ENCODE results near the gene CAST.

The CAST gene

DNA sequence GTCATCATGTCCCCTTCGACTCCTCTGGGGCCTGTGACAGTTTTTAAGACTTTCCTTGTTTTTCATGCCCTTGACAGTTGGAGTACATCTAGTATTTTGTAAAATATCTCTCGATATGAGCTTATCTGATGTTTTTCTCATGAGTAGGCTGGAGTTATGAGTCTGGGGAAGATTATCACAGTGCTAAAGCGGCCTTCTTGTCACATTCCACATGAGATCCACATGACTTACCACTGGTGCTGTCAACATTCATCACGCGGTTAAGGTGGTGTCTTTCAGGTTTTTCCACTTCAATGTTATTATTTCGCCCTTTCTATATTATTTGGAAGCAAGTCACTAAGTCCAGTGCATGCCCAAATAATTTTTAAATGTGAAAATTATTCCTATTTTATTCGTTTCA, 17.1 kb upstream of the CAST start:
- TF ChIP-seq CTCF (IDR thresholded peaks at IDR 0.05) = no peak
- no peak for TF ChIP-seq ZFX (IDR thresholded peaks at IDR 0.05; ENCODE audit: borderline replicate concordance)
- no peak overlapping the region for H3K27ac ChIP-seq

GRCh38 chr5:96648023-96648422, 14.2 kb upstream of the CAST start:
- TF ChIP-seq ZFX (IDR thresholded peaks at IDR 0.05; ENCODE audit: borderline replicate concordance) (no peak), CTCF (IDR thresholded peaks at IDR 0.05) (no peak)
- H3K27ac ChIP-seq = no peak overlapping the region

DNA sequence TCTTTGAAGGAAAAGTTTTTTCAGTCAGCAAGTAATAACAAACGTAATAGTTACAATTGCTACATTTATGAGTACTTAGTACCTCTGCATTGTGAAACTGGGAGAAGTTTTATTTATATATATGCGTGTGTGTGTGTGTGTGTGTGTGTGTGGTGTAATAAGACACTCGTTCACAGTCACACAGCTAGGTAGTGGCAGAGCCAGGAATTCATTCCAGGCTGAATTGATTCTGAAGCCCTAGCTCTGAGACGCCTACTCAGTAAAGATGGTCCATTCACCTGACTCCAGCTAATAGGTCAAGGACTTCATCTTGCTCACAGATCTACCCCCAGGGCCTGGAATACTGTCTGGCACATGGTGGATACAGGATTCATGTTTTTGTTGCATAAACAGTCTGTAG, 13.6 kb upstream of the CAST start:
- no peak overlapping the region for H3K27ac ChIP-seq
- no peak for TF ChIP-seq CTCF (IDR thresholded peaks at IDR 0.05)
- no peak for TF ChIP-seq ZFX (IDR thresholded peaks at IDR 0.05; ENCODE audit: borderline replicate concordance)

- TF ChIP-seq CTCF (IDR thresholded peaks at IDR 0.05) (no peak), ZFX (IDR thresholded peaks at IDR 0.05; ENCODE audit: borderline replicate concordance) (no peak)
- no peak overlapping the region for H3K27ac ChIP-seq
These were observed 12.9 kb upstream of the CAST start for GRCh38 chr5:96649251-96649662.

GRCh38 chr5:96649681-96650540, 12.3 kb upstream of the CAST start:
- H3K27ac ChIP-seq = no peak overlapping the region
- TF ChIP-seq CTCF (IDR thresholded peaks at IDR 0.05) (no peak), ZFX (IDR thresholded peaks at IDR 0.05; ENCODE audit: borderline replicate concordance) (no peak)

DNA sequence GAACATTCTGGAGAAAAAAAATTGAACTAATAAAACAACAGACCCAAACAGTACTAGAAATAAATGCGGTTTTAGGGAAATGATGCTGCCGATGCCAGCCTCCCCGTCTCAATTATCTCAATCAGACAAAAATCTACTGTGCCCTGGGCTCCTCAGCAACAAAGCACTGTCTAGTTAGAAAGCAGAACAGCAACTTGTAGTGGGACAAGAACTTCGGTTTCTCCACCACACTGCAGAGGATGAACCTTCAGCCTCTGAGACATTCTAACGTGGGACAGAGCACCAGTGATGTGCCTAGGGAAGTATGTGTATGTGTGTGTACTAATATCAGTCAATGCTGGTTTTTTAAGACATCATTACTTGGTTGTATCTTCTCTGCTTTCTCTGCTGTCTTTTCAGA, 11.1 kb upstream of the CAST start:
- H3K27ac ChIP-seq = no peak overlapping the region
- TF ChIP-seq CTCF (IDR thresholded peaks at IDR 0.05) (no peak), ZFX (IDR thresholded peaks at IDR 0.05; ENCODE audit: borderline replicate concordance) (no peak)

DNA sequence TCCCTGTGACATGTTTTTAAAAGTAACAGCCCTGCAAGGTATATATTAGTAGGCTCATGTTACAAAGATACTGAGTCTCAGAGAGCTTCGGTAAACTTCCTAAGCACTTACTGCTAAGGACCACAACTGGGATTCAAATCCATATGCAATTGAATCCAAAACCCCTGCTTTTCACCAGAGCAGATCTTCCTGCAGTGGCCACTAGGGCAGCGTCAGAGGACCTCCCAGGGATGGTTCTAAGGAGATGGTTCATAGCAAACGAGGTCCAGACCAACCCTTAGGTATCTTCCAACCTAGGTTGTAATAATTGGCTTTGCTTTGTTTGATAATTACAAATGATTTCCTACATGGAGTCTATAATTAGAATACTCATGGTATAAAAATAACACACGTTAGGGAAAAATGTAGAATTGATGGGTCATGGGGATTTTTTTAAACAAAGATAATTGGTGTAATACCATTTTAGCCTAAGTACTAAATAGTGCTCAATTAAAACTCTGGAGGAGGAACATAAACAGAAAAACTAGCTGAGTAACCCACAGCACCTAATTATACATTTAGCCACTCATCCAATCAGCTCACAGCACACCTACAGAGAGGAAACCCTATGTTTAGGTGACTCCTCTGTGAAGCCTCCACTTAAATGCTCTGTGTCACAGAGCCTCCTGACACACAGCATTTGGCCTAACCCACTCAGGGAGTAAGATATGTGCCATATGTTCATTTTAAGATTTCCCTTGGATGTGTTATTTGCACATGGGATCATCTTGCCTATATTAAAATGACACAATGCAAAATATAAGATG, 10.0 kb upstream of the CAST start:
- TF ChIP-seq CTCF (IDR thresholded peaks at IDR 0.05) = peak; percentile 35; the same call in 1 of the 2 replicates
- TF ChIP-seq ZFX (IDR thresholded peaks at IDR 0.05; ENCODE audit: borderline replicate concordance) = no peak
- H3K27ac ChIP-seq = no peak overlapping the region
